Kidney epithelial cell (primary cell): ENCODE measurements around the gene TMEM178A. TPM values are rescaled to one million over a fixed set of nuclear protein-coding genes. Genes with fewer than 3 reads are reported as not detected.

ENCODE experiments used
- DNase-seq: peaks from one replicate; pipeline ENCODE4 v3.0.0-alpha.2; 2010; ENCODE audit warnings: low read depth
- H3K27me3 ChIP-seq: 2 replicates; pipeline ENCODE4 v1.6.0; 2011; ENCODE audit warnings: low read length; ENCODE audit not compliant: control insufficient read depth, insufficient read depth
- H3K36me3 ChIP-seq: 2 replicates; pipeline ENCODE4 v1.5.1; 2011; ENCODE audit warnings: low read length; ENCODE audit not compliant: control insufficient read depth, insufficient read depth
- H3K4me3 ChIP-seq: 2 replicates; pipeline ENCODE4 v1.5.1; 2011; ENCODE audit warnings: low read depth, mild to moderate bottlenecking, control low read depth, low read length
- CTCF ChIP-seq: IDR thresholded peaks from 2 replicates; pipeline ENCODE4 v1.5.1; 2011; ENCODE audit warnings: mild to moderate bottlenecking, moderate library complexity, low read length, control low read depth, inconsistent platforms; ENCODE audit not compliant: insufficient read depth, poor library complexity, severe bottlenecking
- total RNA-seq: library from RNA; depleted of rRNA; stranded (reverse); fragments of >200 nt; gene quantifications from 2 replicates; pipeline ENCODE4 v1.2.3, GENCODE V29; 2015

Gene TMEM178A
- total RNA-seq, 1 donor from 2014 or later = 1.7 TPM

- Histone ChIP-seq H3K4me3 (no peak overlapping the region), H3K27me3 (no peaks in the 10 kb centered on the region), H3K36me3 (no peaks in the 10 kb centered on the region)
- no peak for TF ChIP-seq CTCF
- no peak for DNase-seq
Measured at GRCh38 chr2:39710807-39711206, 45.1 kb downstream of the TMEM178A start.

- no peak for TF ChIP-seq CTCF
- no peak for DNase-seq
- Histone ChIP-seq H3K27me3 (no peaks in the 10 kb centered on the region), H3K4me3 (no peak overlapping the region), H3K36me3 (no peaks in the 10 kb centered on the region)
Measured at GRCh38 chr2:39712953-39713352, 47.2 kb downstream of the TMEM178A start.

- DNase-seq = no peak
- Histone ChIP-seq H3K27me3 (no peaks in the 10 kb centered on the region), H3K4me3 (no peak overlapping the region), H3K36me3 (no peaks in the 10 kb centered on the region)
- no peak for TF ChIP-seq CTCF
Measured at GRCh38 chr2:39715095-39715494, 49.4 kb downstream of the TMEM178A start.

GRCh38 chr2:39715822-39716221 is 50.1 kb downstream of the TMEM178A start:
- H3K36me3 ChIP-seq = no peaks in the 10 kb centered on the region
- no peaks in the 10 kb centered on the region for H3K27me3 ChIP-seq
- no peak for TF ChIP-seq CTCF
- H3K4me3 ChIP-seq = no peak overlapping the region
- no peak for DNase-seq

- DNase-seq = no peak
- no peak for TF ChIP-seq CTCF
- Histone ChIP-seq H3K4me3 (no peak overlapping the region), H3K27me3 (no peaks in the 10 kb centered on the region), H3K36me3 (no peaks in the 10 kb centered on the region)
Measured at GRCh38 chr2:39717067-39717466, 51.4 kb downstream of the TMEM178A start.

- TF ChIP-seq CTCF = no peak
- no peak for DNase-seq
- H3K27me3 ChIP-seq = no peaks in the 10 kb centered on the region
- H3K36me3 ChIP-seq = no peaks in the 10 kb centered on the region
- H3K4me3 ChIP-seq = no peak overlapping the region
Measured at GRCh38 chr2:39718483-39718882, 52.8 kb downstream of the TMEM178A start.
